ENCODE measurements around the gene APP. TPM values are rescaled to one million over a fixed set of nuclear protein-coding genes. Genes with fewer than 3 reads are reported as not detected.

APP gene
- total RNA-seq, 2 donors from 2014 or later, result 460 to 557 TPM

DNA sequence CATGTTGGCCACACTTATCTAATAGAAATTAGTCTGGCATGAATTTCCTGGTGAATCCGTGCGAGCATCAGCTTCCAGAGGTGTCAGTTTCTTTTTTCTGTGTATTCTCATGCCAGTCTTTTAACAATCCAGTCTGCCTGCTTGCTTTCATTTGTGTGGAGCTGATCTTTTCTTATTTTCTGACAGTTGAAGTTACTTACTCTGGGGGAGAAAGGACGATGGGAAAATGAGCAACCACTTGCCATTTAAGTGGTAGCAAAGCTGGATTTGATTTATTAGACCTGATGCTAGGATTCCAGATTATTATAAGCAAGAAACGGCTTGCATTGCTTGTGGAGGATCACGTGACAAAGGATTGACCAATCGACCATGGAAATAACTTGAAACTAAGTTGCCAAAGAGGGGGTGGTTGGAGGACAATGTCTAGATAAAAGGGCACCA lies 24.3 kb upstream of the APP start:
- H3K9me3 Mint-ChIP-seq, result peaks cover 8% of the 10 kb centered on the region
- H3K9ac ChIP-seq (ENCODE audit: extremely low read depth, low read length, poor library complexity, severe bottlenecking), result no peak overlapping the region
- H3K4me1 ChIP-seq (ENCODE audit: control insufficient read depth, insufficient read depth, low read length), result no peaks in the 10 kb centered on the region
- WGBS, 2 experiments (ENCODE audit: insufficient coverage in 1 of 2, insufficient read length in 1 of 2), result 86 to 91% methylated on average over 6 of the region's 6 CpGs
- H3K4me3 ChIP-seq (ENCODE audit: low read length), result no peak overlapping the region
- no peaks in the 10 kb centered on the region for H3K9me3 ChIP-seq (ENCODE audit: control insufficient read depth, low read length)
- no peaks in the 10 kb centered on the region for H3K27me3 Mint-ChIP-seq (ENCODE audit: insufficient read depth)
- peaks cover 2% of the 10 kb centered on the region for H3K36me3 Mint-ChIP-seq (ENCODE audit: low read depth)
- H3K27me3 ChIP-seq (ENCODE audit: control insufficient read depth, insufficient read depth, low read length, poor library complexity, severe bottlenecking), result no peaks in the 10 kb centered on the region
- no peaks in the 10 kb centered on the region for H3K36me3 ChIP-seq (ENCODE audit: control insufficient read depth, insufficient read depth, low read length)
- H3K4me1 Mint-ChIP-seq, result no peaks in the 10 kb centered on the region
- H3K27ac Mint-ChIP-seq, result no peak overlapping the region
- TF ChIP-seq, protein P1, sequence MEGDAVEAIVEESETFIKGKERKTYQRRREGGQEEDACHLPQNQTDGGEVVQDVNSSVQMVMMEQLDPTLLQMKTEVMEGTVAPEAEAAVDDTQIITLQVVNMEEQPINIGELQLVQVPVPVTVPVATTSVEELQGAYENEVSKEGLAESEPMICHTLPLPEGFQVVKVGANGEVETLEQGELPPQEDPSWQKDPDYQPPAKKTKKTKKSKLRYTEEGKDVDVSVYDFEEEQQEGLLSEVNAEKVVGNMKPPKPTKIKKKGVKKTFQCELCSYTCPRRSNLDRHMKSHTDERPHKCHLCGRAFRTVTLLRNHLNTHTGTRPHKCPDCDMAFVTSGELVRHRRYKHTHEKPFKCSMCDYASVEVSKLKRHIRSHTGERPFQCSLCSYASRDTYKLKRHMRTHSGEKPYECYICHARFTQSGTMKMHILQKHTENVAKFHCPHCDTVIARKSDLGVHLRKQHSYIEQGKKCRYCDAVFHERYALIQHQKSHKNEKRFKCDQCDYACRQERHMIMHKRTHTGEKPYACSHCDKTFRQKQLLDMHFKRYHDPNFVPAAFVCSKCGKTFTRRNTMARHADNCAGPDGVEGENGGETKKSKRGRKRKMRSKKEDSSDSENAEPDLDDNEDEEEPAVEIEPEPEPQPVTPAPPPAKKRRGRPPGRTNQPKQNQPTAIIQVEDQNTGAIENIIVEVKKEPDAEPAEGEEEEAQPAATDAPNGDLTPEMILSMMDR (conservative IDR thresholded peaks at IDR 0.05), result no peak
- H3K4me3 Mint-ChIP-seq, result no peak overlapping the region
- no peak for DNase-seq
- no peak overlapping the region for H3K27ac ChIP-seq (ENCODE audit: low read depth, low read length)

DNA sequence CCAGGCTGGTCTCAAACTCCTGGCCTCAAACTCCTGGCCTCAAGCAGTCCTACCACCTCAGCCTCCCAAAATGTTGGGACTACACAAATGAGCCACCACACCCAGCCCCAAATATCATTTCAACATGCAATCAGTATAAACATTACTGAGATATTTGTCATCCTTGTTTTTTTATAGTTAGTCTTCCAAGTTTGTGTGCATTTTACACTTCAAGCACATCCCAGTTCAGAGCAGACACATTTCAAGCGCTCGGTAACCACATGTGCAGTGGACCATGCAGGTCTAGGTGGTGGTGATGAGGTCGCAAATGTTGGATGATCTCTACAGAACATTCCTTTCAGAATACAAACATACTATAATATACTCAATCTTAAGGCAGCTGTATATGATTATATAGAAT lies 23.8 kb upstream of the APP start:
- Mint-ChIP-seq H3K27me3 (ENCODE audit: insufficient read depth) (no peaks in the 10 kb centered on the region), H3K36me3 (ENCODE audit: low read depth) (peaks cover 2% of the 10 kb centered on the region), H3K4me3 (no peak overlapping the region), H3K9me3 (peaks cover 8% of the 10 kb centered on the region), H3K27ac (no peak overlapping the region), H3K4me1 (no peaks in the 10 kb centered on the region)
- Histone ChIP-seq H3K36me3 (ENCODE audit: control insufficient read depth, insufficient read depth, low read length) (no peaks in the 10 kb centered on the region), H3K9me3 (ENCODE audit: control insufficient read depth, low read length) (no peaks in the 10 kb centered on the region), H3K4me3 (ENCODE audit: low read length) (no peak overlapping the region), H3K4me1 (ENCODE audit: control insufficient read depth, insufficient read depth, low read length) (no peaks in the 10 kb centered on the region), H3K27ac (ENCODE audit: low read depth, low read length) (no peak overlapping the region), H3K9ac (ENCODE audit: extremely low read depth, low read length, poor library complexity, severe bottlenecking) (no peak overlapping the region), H3K27me3 (ENCODE audit: control insufficient read depth, insufficient read depth, low read length, poor library complexity, severe bottlenecking) (no peaks in the 10 kb centered on the region)
- TF ChIP-seq, protein P1 (conservative IDR thresholded peaks at IDR 0.05), result no peak
- DNase-seq, result no peak
- 85% methylated on average over 2 of the region's 3 CpGs; no CpG with 5 or more reads in 1 of the 2 experiments for WGBS, 2 experiments (ENCODE audit: insufficient coverage in 1 of 2, insufficient read length in 1 of 2)

GRCh38 chr21:26191609-26192008 lies 21.0 kb upstream of the APP start:
- Histone ChIP-seq H3K36me3 (ENCODE audit: control insufficient read depth, insufficient read depth, low read length) (no peaks in the 10 kb centered on the region), H3K4me1 (ENCODE audit: control insufficient read depth, insufficient read depth, low read length) (no peaks in the 10 kb centered on the region), H3K9ac (ENCODE audit: extremely low read depth, low read length, poor library complexity, severe bottlenecking) (no peak overlapping the region), H3K27ac (ENCODE audit: low read depth, low read length) (no peak overlapping the region), H3K9me3 (ENCODE audit: control insufficient read depth, low read length) (no peaks in the 10 kb centered on the region), H3K27me3 (ENCODE audit: control insufficient read depth, insufficient read depth, low read length, poor library complexity, severe bottlenecking) (no peaks in the 10 kb centered on the region), H3K4me3 (ENCODE audit: low read length) (no peak overlapping the region)
- Mint-ChIP-seq H3K9me3 (peaks cover 8% of the 10 kb centered on the region), H3K4me3 (no peak overlapping the region), H3K4me1 (no peaks in the 10 kb centered on the region), H3K27ac (no peak overlapping the region), H3K36me3 (ENCODE audit: low read depth) (peaks cover 2% of the 10 kb centered on the region), H3K27me3 (ENCODE audit: insufficient read depth) (no peaks in the 10 kb centered on the region)
- no peak for DNase-seq
- 87 to 90% methylated on average over 5 of the region's 5 CpGs for WGBS, 2 experiments (ENCODE audit: insufficient coverage in 1 of 2, insufficient read length in 1 of 2)
- TF ChIP-seq, protein P1 (conservative IDR thresholded peaks at IDR 0.05), result no peak

All from endodermal cell (in vitro differentiated cells).